Esophagus muscularis mucosa (tissue), 3 donors: ENCODE data around the gene COL19A1.

ENCODE experiments used
- CTCF ChIP-seq, 3 experiments: fragments of 200-600 bp in 2 of 3; fragments of 450-650 bp in 1 of 3; sonication (generic) in 2 of 3; IDR thresholded peaks; one replicate each; pipeline ENCODE4 v1.5.1; 2017 to 2019; ENCODE audit warnings: antibody characterized with exemption in 3 of 3, mild to moderate bottlenecking in 2 of 3, moderate library complexity in 1 of 3
- POLR2A ChIP-seq: fragments of 450-650 bp; IDR thresholded peaks from one replicate; pipeline ENCODE4 v1.6.1; 2017; ENCODE audit warnings: antibody characterized with exemption, moderate library complexity, mild to moderate bottlenecking, low read depth
- POLR2AphosphoS5 ChIP-seq, 2 donors: sonication (generic); formaldehyde crosslinking; IDR thresholded peaks; one replicate each; pipeline ENCODE4 v1.6.1; 2017; ENCODE audit warnings: antibody characterized with exemption in 2 of 2

- TF ChIP-seq CTCF (IDR thresholded peaks at IDR 0.05) (no peak), POLR2AphosphoS5 (IDR thresholded peaks at IDR 0.05) (no peak), POLR2A (no peak)
Measured at GRCh38 chr6:70086806-70087205, 220.4 kb downstream of the COL19A1 start.
